Coronary artery (tissue), 2 donors: ENCODE measurements around the gene ECM1.
A peak's percentile ranks its signal among the peaks of the same experiment; 100 is the strongest.

Experiments used
- DNase-seq: peaks from one replicate; pipeline ENCODE4 v3.0.0-alpha.2; 2017; ENCODE audit warnings: low spot score
- H3K27ac ChIP-seq, 2 donors: fragments of 200-600 bp; sonication (generic); one replicate each; pipeline ENCODE4 v1.5.1; 2016 to 2019
- H3K4me3 ChIP-seq: fragments of 200-600 bp; sonication (generic); 2 replicates; pipeline ENCODE4 v1.5.1; 2016; ENCODE audit warnings: mild to moderate bottlenecking, moderate library complexity
- CTCF ChIP-seq: fragments of 200-600 bp; sonication (generic); IDR thresholded peaks from one replicate; pipeline ENCODE4 v1.5.1; 2019; ENCODE audit warnings: antibody characterized with exemption

The ECM1 gene

GRCh38 chr1:150549496-150550221, 41.8 kb downstream of the ECM1 start:
- DNase-seq: peak; percentile 80
- Histone ChIP-seq H3K27ac (peak overlapping the region; percentile 95 to 99), H3K4me3 (peak overlapping the region; percentile 95)
- TF ChIP-seq CTCF: no peak

- peak; percentile 88 for DNase-seq
- H3K4me3 ChIP-seq: peak overlapping the region; percentile 95
- no peak for TF ChIP-seq CTCF
- peak overlapping the region; percentile 95 to 99 for H3K27ac ChIP-seq
These were observed 42.5 kb downstream of the ECM1 start for GRCh38 chr1:150550222-150551050.

GRCh38 chr1:150551051-150551783, 43.3 kb downstream of the ECM1 start:
- peak; percentile 79 for DNase-seq
- Histone ChIP-seq H3K27ac (peak overlapping the region; percentile 95 to 99), H3K4me3 (peak overlapping the region; percentile 95)
- no peak for TF ChIP-seq CTCF

GRCh38 chr1:150551784-150552127, 43.8 kb downstream of the ECM1 start:
- H3K4me3 ChIP-seq: peak overlapping the region; percentile 31
- no peak for TF ChIP-seq CTCF

GRCh38 chr1:150552128-150552910, 44.4 kb downstream of the ECM1 start:
- DNase-seq: peak; percentile 95
- peak overlapping the region; percentile 31 for H3K4me3 ChIP-seq
- H3K27ac ChIP-seq: peak overlapping the region; percentile 95 to 99
- no peak for TF ChIP-seq CTCF

More at GRCh38 chr1:150551784-150552127, 43.8 kb downstream of the ECM1 start:
- DNase-seq: no peak
- peak overlapping the region; percentile 95 to 99 for H3K27ac ChIP-seq

GRCh38 chr1:150552911-150553289, 45.0 kb downstream of the ECM1 start:
- peak overlapping the region; percentile 95 to 99 for H3K27ac ChIP-seq
- no peak for TF ChIP-seq CTCF
- peak overlapping the region; percentile 31 for H3K4me3 ChIP-seq
- DNase-seq: peak; percentile 81
